EH (cell line): ENCODE measurements around the gene CCL15.
"Not testable (repeated sequence)": the region's sequence is repeated elsewhere in the genome, so short reads cannot be mapped to it uniquely, and the experiment has no call there.

Source experiments
- DNase-seq: peaks from one replicate; pipeline ENCODE4 v3.0.0-alpha.2; 2015; ENCODE audit warnings: low read depth

The CCL15 gene, protein sequence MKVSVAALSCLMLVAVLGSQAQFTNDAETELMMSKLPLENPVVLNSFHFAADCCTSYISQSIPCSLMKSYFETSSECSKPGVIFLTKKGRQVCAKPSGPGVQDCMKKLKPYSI

DNA sequence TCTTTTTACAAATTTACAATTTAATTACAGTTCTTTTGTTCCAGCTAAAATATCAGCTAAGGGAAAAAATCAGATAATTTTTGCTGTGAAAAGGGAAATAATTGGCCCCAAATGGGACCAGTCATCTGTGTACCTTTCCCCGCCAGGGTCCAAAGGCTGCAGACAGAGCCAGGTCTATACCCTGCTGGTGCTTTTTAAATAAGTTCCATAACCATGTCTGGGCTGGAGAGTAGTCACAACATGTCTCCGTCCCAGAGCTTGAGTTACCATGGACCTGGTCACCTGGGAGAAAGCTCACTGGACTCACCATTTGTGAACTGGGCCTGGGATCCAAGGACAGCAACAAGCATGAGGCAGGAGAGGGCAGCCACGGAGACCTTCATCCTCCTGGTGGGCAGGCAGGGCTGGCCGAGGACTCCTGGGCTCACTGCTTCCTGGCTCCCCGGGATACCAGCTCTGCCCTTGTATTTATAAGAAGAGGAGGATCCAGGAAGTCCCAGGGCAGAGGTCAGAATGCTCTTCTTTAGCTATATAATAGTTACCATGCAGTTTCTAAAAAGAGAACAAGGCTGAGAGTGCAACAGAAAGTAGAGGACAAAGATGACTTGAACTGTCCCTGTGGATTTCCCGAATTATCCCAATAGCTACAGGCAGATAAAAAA is at the start of gene CCL15:
Gene CCL15 (minus strand): TSS at position 444 of the 662 bp plus-strand sequence. CDS start 61 bp downstream, at position 383.
- no peak for DNase-seq

DNA sequence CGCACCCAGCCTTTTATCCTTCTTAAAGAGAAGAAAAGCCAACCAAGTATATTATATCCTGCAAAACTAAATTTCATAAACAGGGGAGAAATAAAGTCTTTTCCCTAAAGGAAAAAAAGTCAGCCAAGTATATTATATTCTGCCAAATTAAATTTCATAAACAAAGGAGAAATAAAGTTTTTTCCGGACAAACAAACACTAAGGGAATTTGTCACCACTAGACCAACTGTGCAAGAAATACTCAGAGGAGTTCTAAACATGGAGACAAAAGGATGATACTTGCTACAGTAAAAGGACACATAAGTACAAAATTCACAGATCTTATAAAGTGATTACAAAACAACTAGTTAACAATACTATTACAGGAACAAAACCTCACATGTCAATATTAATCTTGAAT is 48.3 kb upstream of the CCL15 start:
- no peak for DNase-seq

- DNase-seq: no peak
Observed at GRCh38 chr17:36048066-36048465, 46.7 kb upstream of the CCL15 start.

DNA sequence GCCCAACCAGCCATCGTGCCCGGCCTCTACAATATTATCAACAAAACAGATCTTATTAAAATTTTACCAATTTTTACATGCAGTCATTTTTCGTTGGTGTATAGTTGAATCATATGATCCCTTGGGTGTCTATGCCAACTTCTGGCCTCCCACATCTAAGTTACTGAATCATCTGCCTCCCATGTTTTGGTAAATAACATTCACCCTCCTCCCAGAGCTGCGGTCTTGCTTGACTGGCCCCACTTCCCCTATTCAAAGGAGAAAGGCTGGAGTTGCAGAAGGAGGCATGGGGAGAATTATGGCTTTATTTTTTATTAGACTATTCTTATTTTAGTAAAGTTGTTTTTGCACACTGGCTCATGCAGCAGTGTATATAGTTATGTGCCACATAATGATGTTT is 34.9 kb upstream of the CCL15 start:
- no peak for DNase-seq

GRCh38 chr17:36034127-36034526 is 32.8 kb upstream of the CCL15 start:
- no peak for DNase-seq

DNA sequence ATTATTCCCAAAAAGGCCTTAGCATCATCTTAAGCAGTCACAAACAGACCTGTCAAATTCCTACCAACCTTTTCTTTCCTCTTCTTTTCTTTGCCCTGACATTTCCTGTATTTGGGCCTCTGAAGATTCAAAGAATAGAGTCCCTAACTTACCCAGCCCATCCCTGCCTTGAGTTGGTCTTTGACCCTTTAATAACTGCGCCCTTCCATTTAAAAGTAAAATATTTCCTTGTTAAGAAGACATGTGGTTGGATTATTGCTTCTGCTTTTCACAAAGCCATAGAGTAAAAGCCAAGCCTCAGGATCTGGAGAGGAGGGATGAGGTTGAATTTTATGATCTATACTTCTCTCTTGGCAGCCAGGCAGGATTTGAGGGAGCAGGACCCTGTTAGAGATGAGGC is 29.6 kb upstream of the CCL15 start:
- DNase-seq: no peak

- DNase-seq: no peak
Observed at GRCh38 chr17:36027761-36028160, 26.4 kb upstream of the CCL15 start.

DNA sequence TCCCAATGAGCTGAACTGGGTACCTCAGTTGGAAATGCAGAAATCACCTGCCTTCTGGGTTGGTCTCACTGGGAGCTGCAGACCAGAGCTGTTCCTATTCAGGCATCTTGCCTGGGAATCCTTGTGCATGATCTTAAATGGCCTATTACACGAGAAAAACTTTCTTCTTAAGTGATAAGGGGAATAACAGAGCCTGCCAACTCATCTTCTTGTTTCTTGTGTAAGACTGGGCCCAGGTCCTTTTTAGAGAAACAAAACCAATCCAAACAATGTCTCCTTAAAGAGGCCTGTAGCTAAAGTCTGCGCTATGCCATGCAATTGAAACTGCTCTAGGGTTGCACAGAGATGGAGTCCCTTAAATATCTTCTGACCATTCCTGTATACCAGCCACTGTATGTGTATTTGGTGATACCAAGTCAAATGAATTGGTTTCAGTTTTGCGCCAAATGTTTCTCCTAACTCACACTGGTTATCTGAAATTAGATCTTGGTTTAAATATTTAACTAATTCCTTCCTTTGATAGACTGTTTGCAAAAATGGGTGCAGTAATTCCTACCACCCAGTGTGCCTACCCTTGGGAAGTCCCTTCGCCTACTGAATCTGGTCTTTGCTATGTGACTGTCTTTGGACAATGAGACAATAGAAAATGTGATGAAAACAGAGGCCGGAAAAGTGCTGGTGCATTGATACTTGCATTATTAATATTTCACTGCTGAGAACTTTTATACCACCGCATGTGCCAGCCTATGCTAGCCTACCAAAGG is 22.9 kb upstream of the CCL15 start:
- DNase-seq: no peak

DNA sequence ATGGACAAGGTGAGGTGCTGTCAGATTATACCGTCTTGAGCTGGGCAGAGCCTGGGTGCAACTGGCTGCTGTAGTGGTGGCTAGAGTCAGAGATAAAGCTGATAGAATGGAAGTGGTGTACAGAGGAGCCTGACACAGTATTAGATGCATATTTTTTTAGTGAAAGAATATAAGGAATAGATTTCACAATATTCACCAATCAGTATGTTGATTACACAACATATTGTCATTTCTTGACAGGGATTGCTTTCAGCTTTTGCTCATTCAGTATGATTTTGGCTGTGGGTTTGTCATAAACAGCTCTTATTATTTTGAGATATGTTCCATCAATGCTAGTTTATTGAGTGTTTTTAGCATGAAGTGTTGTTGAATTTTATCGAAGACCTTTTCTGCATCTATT is 18.1 kb upstream of the CCL15 start:
- DNase-seq: no peak

DNA sequence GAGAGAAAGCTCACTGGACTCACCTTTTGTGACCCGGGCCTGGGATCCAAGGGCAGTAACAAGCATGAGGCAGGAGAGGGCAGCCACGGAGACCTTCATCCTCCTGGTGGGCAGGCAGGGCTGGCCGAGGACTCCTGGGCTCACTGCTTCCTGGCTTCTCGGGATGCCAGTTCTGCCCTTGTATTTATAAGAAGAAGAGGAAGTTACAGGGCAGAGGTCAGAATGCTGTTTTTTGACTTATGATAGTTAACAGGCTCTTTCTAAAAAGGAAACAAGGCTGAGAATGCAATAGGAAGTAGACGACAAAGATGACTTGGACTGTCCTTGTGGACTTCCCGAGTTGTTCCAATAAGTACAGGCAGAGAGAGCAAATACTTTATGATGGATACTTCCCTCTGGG is 16.4 kb upstream of the CCL15 start, which contains the start of gene CCL23:
Gene CCL23 (minus strand): TSS at position 174 of the 400 bp plus-strand sequence. CDS start 75 bp downstream, at position 99.
- DNase-seq: no peak

- DNase-seq: no peak
Observed at GRCh38 chr17:36016555-36016954, 15.2 kb upstream of the CCL15 start.

- DNase-seq: not testable (repeated sequence)
Observed at GRCh38 chr17:36015895-36016294, 14.5 kb upstream of the CCL15 start.

DNA sequence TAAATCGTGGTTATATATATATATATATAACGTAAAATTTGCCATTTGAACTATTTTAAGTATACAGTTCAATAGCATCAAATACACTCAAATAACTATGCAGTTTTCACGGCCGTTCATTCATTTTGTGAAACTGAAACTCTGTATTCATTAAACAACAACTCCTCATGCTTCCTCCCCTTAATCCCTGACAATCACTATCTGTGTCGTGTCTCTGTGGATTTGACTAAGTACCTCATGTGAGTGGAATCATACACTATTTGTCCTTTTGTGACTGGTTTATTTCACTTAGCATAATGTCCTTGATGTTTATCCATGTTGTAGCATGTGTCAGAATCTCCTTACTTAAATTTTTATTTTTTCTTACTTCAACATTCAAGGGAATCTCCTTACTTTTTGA is 13.6 kb upstream of the CCL15 start:
- DNase-seq: no peak

- no peak for DNase-seq
Observed at GRCh38 chr17:36011201-36011600, 9.8 kb upstream of the CCL15 start.

DNA sequence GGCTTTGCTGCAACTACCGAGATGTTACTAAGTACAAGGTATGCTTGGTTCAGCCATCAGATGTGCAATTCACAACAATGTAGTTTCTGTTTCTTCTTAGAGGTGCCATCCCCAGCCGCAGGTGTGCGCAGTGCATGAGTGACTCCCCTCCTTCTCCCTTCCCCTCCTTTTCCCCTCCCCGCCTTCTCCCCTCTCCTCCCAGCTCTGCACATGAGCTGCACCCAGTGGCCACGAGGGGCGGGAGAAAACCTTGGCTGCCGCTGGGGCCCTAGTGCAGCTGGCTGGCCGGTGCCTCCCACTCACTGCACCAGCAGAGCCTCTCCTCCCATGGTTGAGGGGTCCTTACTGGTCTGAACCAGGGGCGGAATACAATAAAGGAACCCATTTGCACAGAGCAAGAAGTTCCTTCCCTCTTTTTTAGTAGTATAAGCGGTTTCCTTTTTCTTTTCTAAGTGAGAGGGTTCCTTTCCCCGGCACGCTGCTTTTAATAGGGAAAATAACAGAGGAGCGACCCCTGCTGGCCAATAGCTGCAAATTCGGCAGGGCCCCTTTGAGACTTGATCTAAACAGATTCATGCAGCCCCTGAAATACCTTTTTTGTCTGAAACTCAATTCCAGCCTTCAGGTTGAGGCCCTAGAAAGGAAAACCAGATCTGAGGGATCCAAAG is 7.8 kb upstream of the CCL15 start:
- peak; percentile 32 for DNase-seq

- no peak for DNase-seq
Observed at GRCh38 chr17:36004594-36005108, 3.3 kb upstream of the CCL15 start.

DNA sequence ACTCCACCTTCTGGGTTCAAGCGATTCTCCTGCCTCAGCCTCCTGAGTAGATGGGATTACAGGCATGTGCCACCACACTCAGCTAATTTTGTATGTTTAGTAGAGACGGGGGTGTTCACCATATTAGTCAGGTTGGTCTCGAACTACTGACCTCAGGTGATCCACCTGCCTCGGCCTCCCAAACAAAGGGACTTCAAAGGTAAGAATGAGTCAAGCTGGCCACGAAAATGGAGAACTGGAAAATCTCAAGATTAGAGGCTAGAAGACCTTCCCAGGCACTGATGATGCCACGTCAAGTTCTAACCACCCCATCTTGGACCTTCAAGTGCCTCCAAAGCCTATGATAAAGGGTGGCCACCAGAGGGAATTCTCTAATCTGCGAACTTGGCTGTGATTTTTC is 1.3 kb upstream of the CCL15 start:
- DNase-seq: no peak

GRCh38 chr17:36001862-36002603 is 680 bp upstream of the CCL15 start:
- DNase-seq: no peak

DNA sequence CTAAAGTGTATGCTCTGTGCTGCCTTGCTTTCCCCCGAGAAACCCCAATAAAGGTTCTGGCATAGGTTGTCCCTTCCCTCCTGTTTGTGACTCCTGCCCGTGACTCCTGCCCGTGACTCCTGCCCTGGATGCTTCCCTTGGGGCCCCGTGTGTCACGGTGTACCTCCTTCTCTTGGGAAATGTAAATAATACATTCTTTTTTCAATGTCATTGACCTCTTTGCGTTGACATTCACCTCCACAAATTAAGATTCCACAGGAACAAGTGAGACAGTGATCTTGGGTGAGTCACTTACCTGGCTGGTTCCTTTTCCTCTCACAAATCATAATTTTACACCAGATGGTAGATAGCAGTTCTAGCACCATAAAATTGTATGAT is 632 bp downstream of the CCL15 start:
- DNase-seq: no peak

DNA sequence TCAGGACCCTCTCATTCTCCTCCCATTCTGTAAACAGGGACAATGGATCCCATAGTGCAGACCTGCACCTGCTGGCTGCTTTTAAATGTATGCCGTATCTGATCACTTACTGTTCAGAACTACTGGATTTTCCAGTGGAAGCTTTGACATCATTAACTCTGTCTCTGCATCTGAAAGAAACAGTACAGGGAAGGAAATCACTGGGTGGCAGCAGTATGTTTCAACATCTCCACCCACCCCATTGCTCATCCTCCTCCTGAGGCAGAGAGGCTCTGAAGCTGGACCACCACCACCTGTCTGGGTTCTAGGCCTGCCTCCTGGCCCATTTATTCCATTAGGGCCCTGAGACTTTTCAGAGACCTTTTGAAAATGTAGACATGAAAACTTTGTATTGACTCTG is 2.6 kb downstream of the CCL15 start:
- no peak for DNase-seq

DNA sequence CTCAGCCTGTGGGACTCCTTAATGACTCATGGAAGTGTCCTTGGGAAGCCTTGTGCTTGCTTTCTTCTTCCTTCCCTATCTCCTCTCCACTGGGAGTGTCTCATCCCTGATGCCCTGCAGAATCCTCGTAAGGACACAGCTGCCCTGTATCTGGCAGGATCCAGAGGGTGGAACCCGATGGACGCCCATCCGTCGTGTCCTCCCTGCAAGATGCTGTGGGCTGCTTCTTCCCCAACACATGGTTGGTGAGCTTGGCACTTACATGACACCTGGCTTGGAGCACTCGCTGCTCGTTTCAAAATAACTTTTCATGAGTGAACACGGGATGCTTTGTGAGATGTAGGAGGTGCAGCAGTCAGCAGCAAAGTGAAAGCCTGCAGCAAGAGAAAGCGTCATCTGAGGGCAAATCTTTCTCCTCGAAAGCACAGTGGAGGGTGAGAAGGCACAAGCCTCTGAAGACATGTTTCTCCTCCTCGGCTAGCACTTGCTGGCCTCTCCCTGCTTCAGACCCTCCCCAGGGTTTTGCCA is 3.3 kb downstream of the CCL15 start:
- no peak for DNase-seq

GRCh38 chr17:35995346-35995745 is 6.0 kb downstream of the CCL15 start:
- not testable (repeated sequence) for DNase-seq
